Measurements from ENCODE around the gene FMNL2. TPM values are rescaled to one million over a fixed set of nuclear protein-coding genes. Genes with fewer than 3 reads are reported as not detected.

Gene FMNL2
- total RNA-seq, 3 donors from 2014 or later (not counting 1 experiment from before 2014, with no cell fraction given), result 0.34 to 3.0 (median 0.78) TPM

GRCh38 chr2:152433791-152434190 lies 98.8 kb downstream of the FMNL2 start:
- no peak overlapping the region for H3K4me3 ChIP-seq (ENCODE audit: low read length)
- H3K4me1 ChIP-seq (ENCODE audit: control insufficient read depth, insufficient read depth, low read length), result no peaks in the 10 kb centered on the region
- Mint-ChIP-seq H3K27ac (no peak overlapping the region), H3K36me3 (no peaks in the 10 kb centered on the region), H3K4me3 (no peak overlapping the region), H3K9me3 (no peaks in the 10 kb centered on the region), H3K27me3 (ENCODE audit: low read depth in 2 of 2) (peaks cover 6 to 8% of the 10 kb centered on the region in 2 donors), H3K4me1 (no peaks in the 10 kb centered on the region)
- DNase-seq (no peak), ATAC-seq (no peak)
- H3K9me3 ChIP-seq (ENCODE audit: control insufficient read depth, insufficient read depth, low read length), result no peaks in the 10 kb centered on the region
- 93% methylated on average over 2 of the region's 2 CpGs for WGBS (ENCODE audit: insufficient coverage)
- no peak overlapping the region for H3K27ac ChIP-seq (ENCODE audit: low read length)
- no peaks in the 10 kb centered on the region for H3K36me3 ChIP-seq (ENCODE audit: control insufficient read depth, insufficient read depth, low read length)
- TF ChIP-seq CTCF (IDR thresholded peaks at IDR 0.05), result no peak
- intact Hi-C loops (cut with micrococcal nuclease), result no loop called here
- H3K27me3 ChIP-seq (ENCODE audit: control insufficient read depth, insufficient read depth, low read length), result no peaks in the 10 kb centered on the region

- H3K27ac Mint-ChIP-seq, result no peak overlapping the region
- no peak for TF ChIP-seq CTCF (IDR thresholded peaks at IDR 0.05)
- no peaks in the 10 kb centered on the region for H3K36me3 Mint-ChIP-seq
Observed at GRCh38 chr2:152434395-152435182, 99.6 kb downstream of the FMNL2 start.

GRCh38 chr2:152436148-152436547 lies 101.2 kb downstream of the FMNL2 start:
- ATAC-seq (no peak), DNase-seq (no peak)
- no peak overlapping the region for H3K4me3 Mint-ChIP-seq
- no peaks in the 10 kb centered on the region for H3K36me3 ChIP-seq (ENCODE audit: control insufficient read depth, insufficient read depth, low read length)
- no peak overlapping the region for H3K27ac Mint-ChIP-seq
- no peak overlapping the region for H3K4me3 ChIP-seq (ENCODE audit: low read length)
- peaks cover 11 to 19% of the 10 kb centered on the region in 2 donors for H3K27me3 Mint-ChIP-seq (ENCODE audit: low read depth in 2 of 2)
- no peaks in the 10 kb centered on the region for H3K9me3 ChIP-seq (ENCODE audit: control insufficient read depth, insufficient read depth, low read length)
- H3K36me3 Mint-ChIP-seq, result no peaks in the 10 kb centered on the region
- intact Hi-C loops (cut with micrococcal nuclease), result no loop called here
- no peaks in the 10 kb centered on the region for H3K27me3 ChIP-seq (ENCODE audit: control insufficient read depth, insufficient read depth, low read length)
- H3K4me1 ChIP-seq (ENCODE audit: control insufficient read depth, insufficient read depth, low read length), result no peaks in the 10 kb centered on the region
- WGBS (ENCODE audit: insufficient coverage), result 100% methylated on average over 1 of the region's 1 CpG
- no peaks in the 10 kb centered on the region for H3K9me3 Mint-ChIP-seq
- H3K27ac ChIP-seq (ENCODE audit: low read length), result no peak overlapping the region
- H3K4me1 Mint-ChIP-seq, result no peaks in the 10 kb centered on the region
- TF ChIP-seq CTCF (IDR thresholded peaks at IDR 0.05), result no peak

More at GRCh38 chr2:152434395-152435182, 99.6 kb downstream of the FMNL2 start:
- no peaks in the 10 kb centered on the region for H3K27me3 ChIP-seq (ENCODE audit: control insufficient read depth, insufficient read depth, low read length)
- ATAC-seq (no peak), DNase-seq (no peak)
- intact Hi-C loops (cut with micrococcal nuclease), result no loop called here
- no peak overlapping the region for H3K4me3 ChIP-seq (ENCODE audit: low read length)
- no peaks in the 10 kb centered on the region for H3K9me3 ChIP-seq (ENCODE audit: control insufficient read depth, insufficient read depth, low read length)
- H3K4me1 Mint-ChIP-seq, result no peaks in the 10 kb centered on the region
- no peak overlapping the region for H3K4me3 Mint-ChIP-seq
- no peaks in the 10 kb centered on the region for H3K9me3 Mint-ChIP-seq
- no peak overlapping the region for H3K27ac ChIP-seq (ENCODE audit: low read length)
- H3K4me1 ChIP-seq (ENCODE audit: control insufficient read depth, insufficient read depth, low read length), result no peaks in the 10 kb centered on the region
- peaks cover 8% of the 10 kb centered on the region in 2 donors for H3K27me3 Mint-ChIP-seq (ENCODE audit: low read depth in 2 of 2)
- H3K36me3 ChIP-seq (ENCODE audit: control insufficient read depth, insufficient read depth, low read length), result no peaks in the 10 kb centered on the region
- 81% methylated on average over 1 of the region's 1 CpG for WGBS (ENCODE audit: insufficient coverage)

Measured in natural killer cell (primary cell).